HG03045 (cell line): ENCODE measurements around the gene OTUD5.
A peak's percentile ranks its signal among the peaks of the same experiment; 100 is the strongest.

Experiments
- ATAC-seq: cut with Tn5 transposase; IDR thresholded peaks from one replicate; pipeline ENCODE4 v1.9.1; 2021; ENCODE audit warnings: mild to moderate bottlenecking, moderate library complexity; ENCODE audit not compliant: unreplicated experiment

Gene OTUD5

GRCh38 chrX:48972220-48973164 is 15.1 kb upstream of the OTUD5 start:
- ATAC-seq, result no peak

DNA sequence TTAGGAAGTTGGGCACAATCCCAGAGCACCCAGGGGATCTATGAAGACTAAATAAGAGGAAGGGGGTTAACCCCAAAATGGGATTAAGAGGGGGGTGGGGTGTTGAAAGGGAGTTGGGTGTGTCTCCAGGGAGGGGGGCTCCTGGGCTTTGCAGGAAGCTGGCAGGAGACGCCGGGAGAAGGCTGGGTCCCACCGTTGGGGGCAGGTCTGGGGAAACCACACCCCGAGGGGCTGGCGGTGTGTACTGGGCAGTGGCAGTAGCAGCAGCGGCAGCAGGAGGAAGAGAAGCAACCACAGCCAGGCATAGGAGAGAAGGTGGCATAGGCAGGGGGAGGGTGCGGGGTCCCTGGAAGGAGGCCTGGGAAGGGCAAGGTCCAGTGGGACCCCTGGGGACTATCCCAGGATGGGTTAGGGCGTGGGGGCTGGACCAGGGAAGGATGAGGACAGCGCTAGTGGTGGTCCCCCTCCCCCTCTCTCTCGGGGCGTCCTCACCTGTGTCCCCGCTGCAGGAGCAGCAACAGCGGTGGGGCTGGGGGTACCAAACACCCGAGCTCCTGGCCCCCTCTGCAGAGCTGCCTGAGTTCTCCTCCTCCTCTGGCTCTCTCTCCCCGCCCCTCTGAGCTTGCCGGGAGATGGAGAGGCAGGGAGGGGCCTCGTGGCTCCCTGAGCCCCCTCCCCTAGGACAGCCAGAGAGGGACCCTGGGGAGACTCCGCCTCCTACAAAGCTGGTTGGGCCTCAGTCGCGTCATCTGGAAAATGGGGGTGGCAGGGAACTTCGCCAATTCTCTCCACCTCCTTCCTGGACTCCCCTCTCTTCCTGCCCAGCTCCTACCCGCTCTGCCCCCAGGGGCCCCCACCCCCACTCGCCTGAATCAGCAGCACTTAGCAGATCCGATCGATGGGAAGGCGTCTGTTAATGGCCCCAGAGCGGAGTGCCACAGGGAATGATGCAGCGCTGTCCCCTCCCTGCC is 14.1 kb upstream of the OTUD5 start, which contains the start of gene KCND1:
Gene KCND1 (minus strand): TSS at position 596 of the 971 bp plus-strand sequence. CDS start 1,573 bp downstream, outside the sequence.
- ATAC-seq, result no peak

- ATAC-seq, result no peak
These were observed 12.1 kb upstream of the OTUD5 start for GRCh38 chrX:48969471-48969870.

DNA sequence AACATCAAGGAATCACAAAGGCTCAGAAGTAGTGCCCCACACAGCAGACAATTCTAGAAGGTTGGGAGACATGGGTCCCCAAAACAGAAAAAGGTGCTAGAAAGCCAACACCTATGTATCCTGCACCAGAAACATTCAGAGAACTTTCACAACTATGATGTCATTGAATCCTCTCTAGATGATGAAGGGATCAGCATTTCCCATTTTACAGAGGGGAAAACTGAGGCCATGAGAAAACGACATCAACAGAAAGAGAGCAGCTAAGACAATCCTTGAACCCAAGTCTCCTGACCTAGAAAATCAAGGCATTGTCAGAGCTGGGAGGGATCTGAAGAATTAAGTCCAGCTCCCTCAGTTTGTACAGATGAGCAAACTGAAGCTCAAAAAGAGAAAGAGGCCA is 11.0 kb upstream of the OTUD5 start:
- no peak for ATAC-seq

- ATAC-seq, result no peak
These were observed 9.6 kb upstream of the OTUD5 start for GRCh38 chrX:48966796-48967579.

- no peak for ATAC-seq
These were observed 8.6 kb upstream of the OTUD5 start for GRCh38 chrX:48965959-48966358.

- ATAC-seq, result no peak
These were observed 4.2 kb upstream of the OTUD5 start for GRCh38 chrX:48961585-48962091.

DNA sequence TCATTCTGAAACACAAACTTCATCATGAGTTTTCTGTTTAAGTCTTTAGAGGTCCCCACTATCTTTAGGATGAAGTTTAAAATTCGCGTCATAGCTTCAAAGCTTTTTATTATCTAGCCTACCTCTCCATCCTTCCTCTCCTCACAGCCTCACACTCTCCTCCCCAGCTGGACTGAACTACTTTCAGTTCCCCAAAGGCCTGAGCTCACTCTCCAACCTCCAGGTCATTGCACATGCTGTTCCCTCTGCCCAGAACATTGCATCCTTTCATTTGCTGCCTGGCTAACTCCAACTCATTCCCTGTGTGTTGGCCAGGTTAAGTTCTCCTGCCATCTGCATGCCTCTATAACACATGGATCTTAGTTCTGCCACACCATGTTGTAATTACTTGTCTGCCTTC is 2.9 kb upstream of the OTUD5 start:
- no peak for ATAC-seq

- no peak for ATAC-seq
These were observed 1.3 kb upstream of the OTUD5 start for GRCh38 chrX:48958635-48959094.

- ATAC-seq, result peak; percentile 85
These were observed 624 bp upstream of the OTUD5 start for GRCh38 chrX:48957827-48958634.

DNA sequence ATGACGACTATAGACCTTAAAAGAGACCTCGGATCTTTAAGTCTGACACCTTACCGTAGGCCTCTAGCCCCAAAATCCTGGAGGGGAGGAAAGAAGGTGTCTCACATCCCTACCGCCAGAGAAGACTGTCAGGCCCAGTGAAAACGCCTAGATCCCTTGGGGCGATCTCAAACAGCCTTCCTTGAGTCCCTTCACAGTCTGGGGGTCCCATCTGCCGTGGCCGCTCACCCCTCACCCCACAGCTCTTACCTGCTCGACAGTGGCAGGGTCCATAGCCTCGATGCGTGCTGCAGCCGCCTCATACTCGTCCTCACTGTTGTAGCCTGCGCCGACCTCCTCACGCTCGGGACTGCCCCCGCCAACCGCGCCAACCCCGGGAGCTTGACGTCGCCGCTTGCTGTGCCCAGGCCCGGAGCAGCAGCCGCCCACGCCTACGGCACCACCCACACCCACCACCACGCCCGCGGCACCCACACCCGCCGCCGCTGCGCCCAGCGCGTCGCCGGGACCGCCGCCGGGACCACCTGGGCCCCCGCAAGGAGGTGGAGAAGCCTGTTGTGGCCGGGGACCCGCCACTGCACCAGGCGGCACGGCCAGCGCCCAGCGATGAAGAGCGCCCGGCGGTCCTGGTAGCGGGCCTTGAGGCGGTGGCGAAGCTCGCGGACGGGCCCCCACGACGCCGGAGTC is 536 bp downstream of the OTUD5 start:
- ATAC-seq, result no peak

GRCh38 chrX:48948589-48948988 is 8.8 kb downstream of the OTUD5 start:
- ATAC-seq, result no peak

DNA sequence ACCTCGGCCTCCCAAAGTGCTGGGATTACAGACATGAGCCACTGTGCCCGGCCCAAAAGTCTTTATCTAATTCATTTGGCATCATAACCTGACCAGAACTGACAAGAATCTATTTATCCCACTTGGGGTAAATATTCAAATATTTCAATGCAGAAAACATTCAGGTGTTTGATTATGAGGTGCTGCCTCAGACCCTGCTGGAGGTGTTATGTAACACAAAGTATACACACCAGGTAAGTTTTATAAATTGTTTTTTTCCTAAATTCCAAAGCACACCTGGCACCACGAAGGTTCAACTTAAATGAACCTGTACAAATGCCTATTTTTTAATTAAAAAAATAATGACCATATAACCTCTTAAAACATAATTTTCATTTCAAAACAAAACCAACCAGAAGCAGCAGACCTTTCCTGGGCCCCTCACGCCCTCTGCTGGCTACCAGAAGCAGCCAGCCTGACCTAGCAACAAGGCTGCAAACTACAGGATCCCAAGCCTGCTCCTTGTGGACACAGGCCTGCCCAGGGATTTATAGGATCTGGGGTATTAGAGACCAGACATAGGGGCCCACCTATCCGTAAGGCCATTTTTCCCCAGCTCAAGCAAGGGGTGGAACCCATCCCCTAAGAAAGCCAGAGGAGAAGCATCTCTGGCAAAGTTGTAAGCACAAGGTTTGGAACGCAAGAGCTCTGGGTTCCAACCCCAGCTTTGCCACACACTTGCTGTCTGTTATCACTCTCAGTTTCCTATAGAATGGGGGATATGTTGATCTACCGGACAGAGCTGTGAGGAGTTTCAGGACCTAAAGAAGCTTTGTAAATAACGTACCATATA is 11.7 kb downstream of the OTUD5 start:
- ATAC-seq, result no peak

- no peak for ATAC-seq
These were observed 14.5 kb downstream of the OTUD5 start for GRCh38 chrX:48942895-48943294.

DNA sequence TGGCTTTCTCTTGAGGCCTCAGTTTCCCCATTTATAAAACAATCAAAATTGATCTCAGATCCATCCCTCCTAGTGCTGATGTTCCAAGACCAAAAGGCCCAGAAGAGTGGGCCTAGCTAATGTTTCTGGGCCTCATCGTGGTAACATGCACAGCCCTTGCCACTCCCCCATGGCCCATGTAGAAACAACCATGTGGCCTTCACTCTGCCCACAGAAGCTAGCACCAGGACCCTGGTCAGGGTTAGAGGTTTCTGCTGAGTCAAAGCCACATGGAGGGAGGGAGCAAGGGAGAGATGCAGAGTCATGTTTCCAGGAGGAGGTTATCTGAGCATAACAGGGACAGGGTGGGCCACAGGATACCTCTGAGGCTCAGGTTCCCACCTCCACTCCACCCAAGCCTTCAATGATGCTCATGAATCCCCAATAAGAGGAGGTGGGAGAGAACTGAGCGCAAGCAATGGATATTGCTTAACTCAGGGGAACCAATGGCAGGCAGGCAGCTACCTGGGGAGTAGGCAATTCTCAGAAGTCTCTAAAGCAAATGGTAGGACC is 16.9 kb downstream of the OTUD5 start:
- ATAC-seq, result no peak

DNA sequence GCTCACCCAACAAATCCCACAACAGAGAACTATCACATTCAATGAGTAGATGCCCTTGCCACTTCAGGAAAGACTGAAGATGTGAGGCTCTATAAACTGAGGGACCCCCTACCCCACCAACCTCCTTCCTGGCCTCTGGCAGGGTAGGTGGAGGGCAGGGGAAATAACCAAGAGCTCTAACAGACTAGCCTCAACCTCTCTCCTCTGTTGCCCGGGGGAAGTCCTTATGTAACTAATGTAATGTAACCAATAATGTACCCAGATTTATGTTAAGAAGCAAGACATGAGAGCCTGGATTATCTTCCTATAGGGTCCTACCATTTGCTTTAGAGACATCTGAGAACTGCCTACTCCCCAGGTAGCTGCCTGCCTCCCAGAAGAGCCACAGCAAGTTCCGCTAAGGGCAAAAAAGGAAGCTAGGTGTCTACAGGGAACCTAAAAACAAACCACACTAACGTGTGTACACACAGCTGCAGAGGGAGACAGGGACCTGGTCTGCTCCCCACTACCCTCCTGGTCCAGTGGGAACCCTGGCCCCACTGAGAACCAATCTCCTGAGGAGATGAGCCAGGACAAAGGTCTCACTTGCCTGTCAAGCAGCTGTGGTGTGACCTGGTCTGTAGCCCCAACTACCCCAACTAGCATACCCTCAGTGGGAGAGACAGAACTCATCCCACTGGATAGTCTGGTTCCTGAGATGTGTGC is 17.7 kb downstream of the OTUD5 start:
- ATAC-seq, result no peak
